PC-9 (cell line): Measurements from ENCODE around the gene S100B.
"Not testable (repeated sequence)": the region's sequence is repeated elsewhere in the genome, so short reads cannot be mapped to it uniquely, and the experiment has no call there.

Experiments used
- EZH2 ChIP-seq: fragments of 200-600 bp; sonication (generic); IDR thresholded peaks from 2 replicates; pipeline ENCODE4 v1.8.0; 2017; ENCODE audit warnings: antibody characterized with exemption, low read depth
- TF ChIP-seq, protein P1 (sequence below): fragments of 200-600 bp; sonication (generic); conservative IDR thresholded peaks from 2 replicates; pipeline ENCODE4 v1.6.1; 2017; ENCODE audit warnings: mixed run types, antibody characterized with exemption, mild to moderate bottlenecking, moderate library complexity

DNA sequence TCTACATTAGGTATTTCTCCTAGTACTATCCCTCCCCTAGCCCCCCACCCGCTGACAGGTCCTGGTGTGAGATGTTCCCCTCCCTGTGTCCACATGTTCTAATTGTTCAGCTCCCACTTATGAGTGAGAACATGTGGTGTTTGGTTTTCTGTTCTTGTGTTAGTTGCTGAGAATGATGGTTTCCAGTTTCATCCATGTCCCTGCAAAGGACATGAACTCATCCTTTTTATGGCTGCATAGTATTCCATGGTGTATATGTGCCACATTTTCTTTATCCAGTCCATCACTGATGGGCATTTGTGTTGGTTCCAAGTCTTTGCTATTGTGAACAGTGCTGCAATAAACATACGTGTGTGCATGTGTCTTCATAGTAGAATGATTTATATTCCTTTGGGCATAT, 26.0 kb upstream of the S100B start:
- TF ChIP-seq, protein P1, sequence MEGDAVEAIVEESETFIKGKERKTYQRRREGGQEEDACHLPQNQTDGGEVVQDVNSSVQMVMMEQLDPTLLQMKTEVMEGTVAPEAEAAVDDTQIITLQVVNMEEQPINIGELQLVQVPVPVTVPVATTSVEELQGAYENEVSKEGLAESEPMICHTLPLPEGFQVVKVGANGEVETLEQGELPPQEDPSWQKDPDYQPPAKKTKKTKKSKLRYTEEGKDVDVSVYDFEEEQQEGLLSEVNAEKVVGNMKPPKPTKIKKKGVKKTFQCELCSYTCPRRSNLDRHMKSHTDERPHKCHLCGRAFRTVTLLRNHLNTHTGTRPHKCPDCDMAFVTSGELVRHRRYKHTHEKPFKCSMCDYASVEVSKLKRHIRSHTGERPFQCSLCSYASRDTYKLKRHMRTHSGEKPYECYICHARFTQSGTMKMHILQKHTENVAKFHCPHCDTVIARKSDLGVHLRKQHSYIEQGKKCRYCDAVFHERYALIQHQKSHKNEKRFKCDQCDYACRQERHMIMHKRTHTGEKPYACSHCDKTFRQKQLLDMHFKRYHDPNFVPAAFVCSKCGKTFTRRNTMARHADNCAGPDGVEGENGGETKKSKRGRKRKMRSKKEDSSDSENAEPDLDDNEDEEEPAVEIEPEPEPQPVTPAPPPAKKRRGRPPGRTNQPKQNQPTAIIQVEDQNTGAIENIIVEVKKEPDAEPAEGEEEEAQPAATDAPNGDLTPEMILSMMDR, result not testable (repeated sequence)
- not testable (repeated sequence) for TF ChIP-seq EZH2
